Choroid plexus epithelial cell (primary cell): ENCODE results near the gene PNPLA2.

Experiments used
- DNase-seq: peaks from one replicate; pipeline ENCODE4 v3.0.0-alpha.2; 2010; ENCODE audit warnings: low read depth
- H3K4me3 ChIP-seq: 2 replicates; pipeline ENCODE4 v1.5.1; 2011; ENCODE audit warnings: low read depth, mild to moderate bottlenecking, control low read depth, low read length, moderate library complexity
- CTCF ChIP-seq: conservative IDR thresholded peaks from 2 replicates; pipeline ENCODE4 v1.5.1; 2011; ENCODE audit warnings: low read depth, mild to moderate bottlenecking, control low read depth, inconsistent platforms, low read length, moderate library complexity

The PNPLA2 gene

GRCh38 chr11:796565-797295, 22.0 kb upstream of the PNPLA2 start:
- H3K4me3 ChIP-seq, result peak overlapping the region; percentile 79
- DNase-seq, result no peak
- no peak for TF ChIP-seq CTCF

GRCh38 chr11:797296-798092, 21.2 kb upstream of the PNPLA2 start:
- peak overlapping the region; percentile 79 for H3K4me3 ChIP-seq
- no peak for TF ChIP-seq CTCF
- DNase-seq, result peak; percentile 95

GRCh38 chr11:798093-798713, 20.5 kb upstream of the PNPLA2 start, which contains the start of gene SLC25A22:
SLC25A22 (minus strand) TSS chr11:798281; CDS start chr11:795006, 3,275 bp downstream.
- TF ChIP-seq CTCF, result peak; percentile 55
- peak within 1 kb of the TSS; percentile 79 for H3K4me3 ChIP-seq
- DNase-seq, result peak; percentile 79

- H3K4me3 ChIP-seq, result no peak overlapping the region
- TF ChIP-seq CTCF, result no peak
- no peak for DNase-seq
Observed at GRCh38 chr11:799641-800316, 18.9 kb upstream of the PNPLA2 start.

GRCh38 chr11:800473-800872, 18.2 kb upstream of the PNPLA2 start:
- DNase-seq, result no peak
- no peak for TF ChIP-seq CTCF
- no peak overlapping the region for H3K4me3 ChIP-seq

- H3K4me3 ChIP-seq, result no peak overlapping the region
- DNase-seq, result no peak
- TF ChIP-seq CTCF, result no peak
Observed at GRCh38 chr11:801097-801780, 17.5 kb upstream of the PNPLA2 start.
